Urinary bladder (tissue), 4 donors: Measurements from ENCODE around the gene ADGRB3. TPM values are rescaled to one million over a fixed set of nuclear protein-coding genes. Genes with fewer than 3 reads are reported as not detected.

Experiments
- DNase-seq: peaks from one replicate; pipeline ENCODE4 v3.0.0-alpha.2; 2015; ENCODE audit errors: extremely low spot score
- H3K27ac ChIP-seq: one replicate; pipeline ENCODE4 v1.5.1; 2013; ENCODE audit warnings: low read depth, mild to moderate bottlenecking, moderate library complexity
- H3K36me3 ChIP-seq: one replicate; pipeline ENCODE4 v1.6.1; 2013; ENCODE audit warnings: mild to moderate bottlenecking, moderate library complexity; ENCODE audit not compliant: insufficient read depth
- H3K4me1 ChIP-seq: one replicate; pipeline ENCODE4 v1.6.1; 2013; ENCODE audit warnings: mild to moderate bottlenecking, moderate library complexity; ENCODE audit not compliant: insufficient read depth
- H3K4me3 ChIP-seq: one replicate; pipeline ENCODE4 v1.5.1; 2013; ENCODE audit warnings: low read depth, low read length
- WGBS: extraction: QIAGEN DNeasy Blood & Tissue Kit; methylation state at CpG from one replicate; pipeline ENCODE4 v1.1.7; 2013; 5-methylcytosine and 5-hydroxymethylcytosine counted together
- polyA plus RNA-seq: library from polyadenylated mRNA; stranded (reverse); fragments of 200-250 nt; gene quantifications from one replicate; pipeline ENCODE4 v1.2.3, GENCODE V29; 2013
- total RNA-seq: library from RNA; depleted of rRNA; stranded (reverse); fragments of >200 nt; gene quantifications from one replicate; pipeline ENCODE4 v1.2.3, GENCODE V29; 2014
- donor health status: healthy with polysubstance abuse.
- donor health status: healthy.

The ADGRB3 gene
- total and polyA plus RNA-seq, 2 donors = 4.7 to 29.4 TPM

DNA sequence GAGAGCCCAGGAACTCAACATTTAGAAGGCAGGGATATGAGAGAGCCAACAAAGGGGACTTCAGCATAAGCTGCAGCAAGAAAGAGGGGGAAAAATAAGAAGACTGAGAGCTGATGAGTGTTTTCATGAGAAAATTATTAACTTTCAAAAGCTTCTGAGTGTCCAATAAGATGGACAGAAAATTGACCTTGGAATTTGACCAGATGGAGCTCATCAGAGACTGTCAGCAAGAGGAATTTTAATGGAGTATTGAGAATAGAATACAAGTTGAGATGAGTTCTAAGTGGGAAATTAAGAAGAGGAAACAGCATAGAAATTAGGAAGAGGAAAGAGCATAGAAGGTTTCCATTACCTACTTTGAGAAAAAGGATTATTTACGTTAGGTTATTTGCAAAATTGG lies 733.5 kb downstream of the ADGRB3 start:
- no peak overlapping the region for H3K4me3 ChIP-seq

DNA sequence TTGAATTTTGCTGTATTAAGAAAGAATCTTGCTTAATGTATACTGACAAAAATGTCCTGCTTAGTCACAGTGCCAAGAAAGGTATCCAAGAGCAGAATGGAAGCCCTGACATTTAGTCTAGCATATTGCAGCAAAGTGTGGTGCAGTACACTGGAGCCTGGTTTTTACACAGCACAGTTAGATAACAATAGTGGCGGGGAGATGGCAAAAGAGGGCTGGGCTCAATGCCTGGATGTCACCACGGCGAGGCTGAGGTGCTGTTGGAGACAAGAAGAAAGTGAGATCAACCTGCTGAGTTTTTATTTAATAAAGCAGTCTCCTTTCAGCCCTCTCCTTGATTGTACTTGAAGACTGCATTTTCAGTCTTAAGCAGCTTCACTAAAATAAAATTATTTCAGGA lies 735.7 kb downstream of the ADGRB3 start:
- H3K36me3 ChIP-seq = no peaks in the 10 kb centered on the region
- DNase-seq = no peak
- no peak overlapping the region for H3K4me3 ChIP-seq
- WGBS = 68% methylated on average over 3 of the region's 3 CpGs
- H3K4me1 ChIP-seq = no peaks in the 10 kb centered on the region
- H3K27ac ChIP-seq = no peak overlapping the region

More for the DNA sequence above, 733.5 kb downstream of the ADGRB3 start:
- no peaks in the 10 kb centered on the region for H3K36me3 ChIP-seq
- H3K4me1 ChIP-seq = no peaks in the 10 kb centered on the region
- WGBS = 91% methylated on average over 1 of the region's 1 CpG
- no peak overlapping the region for H3K27ac ChIP-seq
- no peak for DNase-seq

DNA sequence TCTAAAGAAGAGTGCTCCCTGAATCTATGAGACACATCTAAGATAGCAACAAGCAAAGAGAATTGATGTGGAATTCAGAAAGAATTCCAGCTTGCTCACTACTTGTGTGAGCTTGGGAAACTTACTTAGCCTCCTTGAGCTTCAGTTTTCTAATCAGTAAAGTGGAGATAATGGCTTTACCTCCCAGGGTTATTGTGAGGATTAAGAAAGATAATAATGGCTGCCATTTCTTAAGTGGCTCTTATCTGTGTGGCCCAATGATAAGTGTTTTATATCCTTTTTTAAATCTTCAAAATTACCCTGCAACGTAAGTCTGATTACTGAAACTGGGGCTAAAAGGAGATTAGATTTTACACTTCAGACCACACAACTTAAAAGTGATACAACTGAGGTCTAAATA lies 743.2 kb downstream of the ADGRB3 start:
- DNase-seq = no peak
- no peak overlapping the region for H3K4me3 ChIP-seq
- no peaks in the 10 kb centered on the region for H3K4me1 ChIP-seq
- 86% methylated on average over 1 of the region's 1 CpG for WGBS
- H3K27ac ChIP-seq = no peak overlapping the region
- no peaks in the 10 kb centered on the region for H3K36me3 ChIP-seq

DNA sequence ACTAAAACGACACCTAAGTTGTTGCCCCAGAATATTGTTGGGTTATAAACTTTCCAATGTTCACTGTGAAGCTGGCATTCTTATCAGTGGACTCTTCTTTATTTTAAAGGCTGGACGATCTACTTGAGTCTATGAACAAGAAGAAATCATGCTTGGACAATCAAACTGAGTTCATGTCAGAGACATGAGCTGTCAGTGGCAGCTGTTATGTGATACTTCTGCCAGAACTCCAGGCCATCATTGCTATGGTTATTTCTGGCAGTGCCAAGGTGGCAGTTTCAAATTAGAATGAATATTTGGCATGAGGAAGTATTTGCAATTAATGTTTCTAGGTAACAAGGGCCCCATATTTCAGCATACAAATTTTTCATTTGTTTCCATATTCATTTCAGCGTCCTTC lies 744.4 kb downstream of the ADGRB3 start:
- 90% methylated on average over 3 of the region's 3 CpGs for WGBS
- H3K4me1 ChIP-seq = no peaks in the 10 kb centered on the region
- H3K36me3 ChIP-seq = no peaks in the 10 kb centered on the region
- no peak overlapping the region for H3K27ac ChIP-seq
- no peak overlapping the region for H3K4me3 ChIP-seq
- no peak for DNase-seq

DNA sequence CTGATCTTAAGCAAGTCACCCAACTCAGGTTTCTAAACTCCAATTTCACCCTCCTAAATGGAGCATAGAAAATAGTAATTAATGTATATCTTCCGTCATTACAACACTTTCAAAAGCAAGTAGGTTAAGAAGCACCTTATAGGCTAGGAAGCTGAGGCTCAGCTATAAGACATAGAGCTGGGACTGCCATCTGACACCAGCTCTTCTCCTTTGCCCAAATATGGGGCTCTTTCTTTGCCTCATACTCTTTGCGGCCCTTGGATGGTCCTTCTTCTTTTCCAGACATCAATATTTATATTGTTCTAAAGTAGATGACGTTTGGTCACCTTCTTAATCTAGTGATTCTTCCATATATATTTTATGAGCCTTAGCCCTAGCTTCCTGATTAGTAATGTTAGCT lies 748.5 kb downstream of the ADGRB3 start:
- H3K4me1 ChIP-seq = no peaks in the 10 kb centered on the region
- 84% methylated on average over 3 of the region's 3 CpGs for WGBS
- no peak for DNase-seq
- no peaks in the 10 kb centered on the region for H3K36me3 ChIP-seq
- no peak overlapping the region for H3K27ac ChIP-seq
- H3K4me3 ChIP-seq = no peak overlapping the region

DNA sequence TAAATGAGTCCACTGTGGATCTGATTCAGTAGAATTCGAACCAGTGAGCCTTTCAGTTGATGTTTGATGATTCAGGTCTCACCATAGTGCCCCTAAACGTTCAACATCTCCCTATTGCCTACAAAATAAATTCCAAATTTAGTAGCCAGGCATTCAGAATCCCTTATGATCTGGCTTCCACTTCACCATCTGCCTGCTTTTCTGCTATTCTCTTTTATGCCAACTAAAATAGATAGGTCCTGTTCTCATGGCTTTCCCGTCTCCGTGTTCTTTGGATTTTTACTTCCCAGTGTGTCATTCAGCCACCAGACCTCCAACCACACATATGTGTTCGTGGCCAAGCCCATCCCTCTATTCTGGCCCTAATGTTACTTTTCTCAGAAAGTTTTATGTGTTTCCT lies 751.3 kb downstream of the ADGRB3 start:
- Histone ChIP-seq H3K4me3 (no peak overlapping the region), H3K4me1 (no peaks in the 10 kb centered on the region), H3K27ac (no peak overlapping the region), H3K36me3 (no peaks in the 10 kb centered on the region)
- no peak for DNase-seq
- WGBS = 83% methylated on average over 5 of the region's 5 CpGs

DNA sequence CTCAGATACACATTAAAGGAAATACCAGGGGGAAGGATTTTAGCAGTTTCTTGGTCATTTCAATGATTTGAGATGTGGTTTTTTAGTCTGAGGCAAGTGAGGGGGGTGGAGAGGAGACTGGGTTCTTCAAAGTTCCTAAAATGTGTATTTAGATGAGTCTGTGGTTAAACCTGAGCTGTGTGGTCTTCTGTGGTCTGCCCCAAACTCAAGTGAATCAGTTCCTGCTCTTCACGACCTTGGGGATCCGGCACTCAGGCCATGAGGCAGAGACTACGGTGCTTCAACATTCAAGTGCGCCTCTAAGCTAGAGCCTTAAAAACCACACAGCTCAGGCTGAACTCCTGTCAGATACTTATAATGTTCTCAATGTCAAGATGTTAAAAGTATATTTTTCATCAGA lies 755.0 kb downstream of the ADGRB3 start:
- no peaks in the 10 kb centered on the region for H3K36me3 ChIP-seq
- H3K4me1 ChIP-seq = no peaks in the 10 kb centered on the region
- no peak overlapping the region for H3K4me3 ChIP-seq
- no peak overlapping the region for H3K27ac ChIP-seq
- no peak for DNase-seq
- WGBS = 80% methylated on average over 4 of the region's 4 CpGs

DNA sequence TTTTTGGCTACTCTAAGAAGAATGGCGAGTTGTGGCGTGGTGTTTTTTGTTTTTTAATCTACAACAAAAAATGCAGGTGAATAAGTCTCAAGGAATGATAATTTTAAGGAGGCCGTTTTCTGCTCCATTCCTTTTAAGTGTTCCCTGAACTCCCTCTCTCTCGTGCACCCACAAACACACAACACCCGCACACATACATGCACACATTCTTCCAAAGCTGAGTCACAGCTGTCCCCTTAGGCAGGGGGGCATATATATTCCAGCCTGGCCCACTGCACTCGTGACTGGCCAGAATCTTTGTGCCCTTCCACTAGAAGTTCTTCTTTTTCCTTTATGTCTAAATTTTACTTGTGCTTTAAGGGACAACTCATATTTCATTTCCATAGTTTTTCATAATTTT lies 756.0 kb downstream of the ADGRB3 start:
- Histone ChIP-seq H3K4me1 (no peaks in the 10 kb centered on the region), H3K27ac (no peak overlapping the region), H3K4me3 (no peak overlapping the region), H3K36me3 (no peaks in the 10 kb centered on the region)
- WGBS = 88% methylated on average over 6 of the region's 6 CpGs
- DNase-seq = no peak

DNA sequence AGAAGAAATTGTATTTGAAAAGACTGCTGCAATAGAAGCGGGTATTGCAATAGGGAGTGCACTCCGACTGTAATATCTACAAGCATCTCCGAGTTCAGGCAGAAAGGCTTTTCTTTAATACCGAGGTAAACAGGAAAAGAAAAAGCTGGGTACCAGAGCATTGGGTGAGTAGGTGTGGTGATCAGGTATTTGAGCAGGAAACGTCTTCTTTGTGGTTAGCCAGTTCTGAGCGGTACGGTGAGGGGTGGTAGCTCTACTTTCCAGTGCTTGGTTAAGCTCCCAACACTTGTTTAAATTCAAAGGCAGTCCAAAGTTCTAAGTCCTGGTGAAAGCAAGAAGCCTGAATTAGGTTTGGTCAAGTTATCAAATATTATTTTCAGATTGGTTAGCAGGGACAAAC lies 757.7 kb downstream of the ADGRB3 start:
- 89% methylated on average over 7 of the region's 7 CpGs for WGBS
- DNase-seq = no peak
- Histone ChIP-seq H3K27ac (no peak overlapping the region), H3K36me3 (no peaks in the 10 kb centered on the region), H3K4me1 (no peaks in the 10 kb centered on the region), H3K4me3 (no peak overlapping the region)

DNA sequence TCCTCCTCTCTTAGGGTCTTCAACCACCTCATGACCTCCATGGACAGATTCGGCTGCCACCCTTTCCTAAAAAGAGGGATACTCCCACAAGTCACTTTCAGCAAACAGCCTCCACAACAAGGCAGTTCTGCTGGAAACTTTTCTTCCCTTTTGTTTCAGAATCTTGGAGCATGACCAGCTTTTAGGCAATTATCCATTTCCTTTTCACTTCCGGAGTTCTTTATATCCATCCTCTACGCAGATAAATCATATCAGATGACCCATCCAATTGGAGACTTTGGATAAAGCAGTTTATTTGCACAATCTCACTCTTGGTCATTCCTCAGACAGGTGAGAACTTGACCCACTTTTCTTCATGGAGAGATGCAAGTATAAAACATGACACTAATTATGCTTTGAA lies 763.2 kb downstream of the ADGRB3 start:
- Histone ChIP-seq H3K4me1 (no peaks in the 10 kb centered on the region), H3K27ac (no peak overlapping the region), H3K36me3 (no peaks in the 10 kb centered on the region), H3K4me3 (no peak overlapping the region)
- no peak for DNase-seq
- 63% methylated on average over 3 of the region's 3 CpGs for WGBS

DNA sequence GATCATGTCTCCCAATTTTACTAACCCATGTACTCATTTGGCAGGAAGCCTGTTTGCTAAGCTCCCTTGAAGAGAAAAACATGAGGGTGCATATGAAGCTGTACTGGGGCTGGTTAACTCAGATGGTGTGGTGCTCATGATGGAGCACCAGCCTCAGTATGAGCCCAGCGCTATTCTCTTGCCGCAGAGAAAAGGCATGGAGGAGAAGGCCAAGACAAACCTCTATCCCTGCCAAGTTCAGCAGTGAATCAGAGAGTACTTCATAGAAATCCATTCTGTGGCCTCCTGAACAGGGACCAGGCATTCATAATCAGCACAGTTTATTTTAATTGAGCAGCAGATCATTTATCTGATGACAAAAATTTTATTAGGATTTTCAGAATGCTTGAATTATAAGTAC lies 763.6 kb downstream of the ADGRB3 start:
- Histone ChIP-seq H3K4me3 (no peak overlapping the region), H3K27ac (no peak overlapping the region), H3K36me3 (no peaks in the 10 kb centered on the region), H3K4me1 (no peaks in the 10 kb centered on the region)
- 78% methylated on average over 2 of the region's 2 CpGs for WGBS
- DNase-seq = no peak

DNA sequence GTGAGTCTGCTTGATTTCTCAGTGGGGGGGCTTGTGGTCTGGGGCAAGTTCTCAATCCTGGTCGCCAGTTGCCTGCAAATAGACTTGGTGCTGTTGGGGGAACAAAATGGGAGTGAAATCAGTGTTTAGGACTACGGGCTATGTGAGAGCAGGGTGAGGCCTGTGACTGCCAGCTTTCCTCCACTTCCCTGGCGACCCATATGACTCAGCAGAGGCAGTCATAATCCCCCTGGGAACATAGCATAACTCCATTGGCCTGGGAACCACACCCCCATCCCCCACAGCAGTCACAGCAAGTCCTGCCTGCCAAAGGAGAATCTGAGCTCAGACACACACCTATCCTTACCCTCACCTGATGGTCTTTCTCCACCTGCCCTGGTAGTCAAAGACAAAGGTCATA lies 773.8 kb downstream of the ADGRB3 start:
- Histone ChIP-seq H3K4me3 (no peak overlapping the region), H3K27ac (no peak overlapping the region), H3K4me1 (no peaks in the 10 kb centered on the region), H3K36me3 (no peaks in the 10 kb centered on the region)
- 46% methylated on average over 3 of the region's 3 CpGs for WGBS
- DNase-seq = no peak

DNA sequence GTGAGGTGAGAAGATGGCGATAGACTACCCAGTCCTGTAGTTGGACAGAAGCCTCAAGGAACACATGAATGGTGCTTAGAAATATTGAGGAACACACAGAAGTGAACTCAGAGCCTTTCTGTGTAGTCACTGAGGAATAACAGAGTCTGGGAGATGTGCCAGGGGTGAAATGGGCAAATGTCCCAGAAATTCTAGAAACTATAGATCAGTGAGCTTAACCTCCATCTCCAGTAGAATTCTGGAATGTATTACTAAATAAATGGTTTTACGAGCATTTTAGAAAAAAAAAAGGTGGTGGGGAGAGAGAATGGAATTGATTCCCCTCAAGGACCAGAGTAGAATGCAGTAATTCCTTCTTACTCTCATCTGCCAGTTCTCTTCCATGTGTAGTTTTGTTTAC lies 781.7 kb downstream of the ADGRB3 start:
- 26% methylated on average over 2 of the region's 2 CpGs for WGBS

DNA sequence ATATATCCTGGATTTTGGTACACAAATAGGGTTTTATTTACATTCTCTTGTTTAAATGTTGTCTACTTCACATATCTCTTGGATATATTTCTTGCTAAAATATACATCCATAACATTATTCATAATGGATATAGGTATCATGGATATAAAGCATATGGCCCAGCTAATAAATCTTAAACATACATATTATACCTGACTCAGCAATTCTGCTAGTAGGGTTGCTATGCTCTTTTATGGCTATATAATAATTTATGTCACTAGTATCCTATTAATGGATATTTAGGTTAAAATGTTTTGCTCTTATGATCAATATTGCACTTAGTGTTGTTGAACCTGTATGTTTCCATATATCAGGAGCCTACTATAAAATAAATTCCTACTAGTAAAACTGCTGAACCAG lies 786.2 kb downstream of the ADGRB3 start:
- no peaks in the 10 kb centered on the region for H3K36me3 ChIP-seq
- no peaks in the 10 kb centered on the region for H3K4me1 ChIP-seq
- H3K27ac ChIP-seq = no peak overlapping the region
- H3K4me3 ChIP-seq = no peak overlapping the region
- no peak for DNase-seq

More for the DNA sequence above, 781.7 kb downstream of the ADGRB3 start:
- no peak overlapping the region for H3K4me3 ChIP-seq
- H3K27ac ChIP-seq = no peak overlapping the region
- no peak for DNase-seq
- no peaks in the 10 kb centered on the region for H3K36me3 ChIP-seq
- H3K4me1 ChIP-seq = no peaks in the 10 kb centered on the region

DNA sequence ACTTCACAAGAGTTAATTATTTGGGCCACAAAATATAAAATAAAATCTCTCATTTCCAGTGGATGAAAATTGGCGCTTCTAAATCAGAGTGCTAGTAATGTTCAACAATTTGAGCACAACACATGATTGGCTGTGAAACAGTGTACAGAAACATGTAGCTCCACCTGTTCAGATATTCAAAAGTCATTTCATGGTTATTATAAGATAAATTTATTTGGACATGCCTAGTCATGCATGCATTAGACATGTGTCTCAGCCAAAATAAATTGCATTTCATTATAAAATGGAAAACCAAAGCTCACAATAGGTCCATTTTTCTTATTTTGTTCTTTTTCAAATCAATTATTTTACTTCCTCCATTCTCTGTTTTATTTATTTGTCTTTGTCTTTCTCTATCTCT lies 786.9 kb downstream of the ADGRB3 start:
- H3K27ac ChIP-seq = no peak overlapping the region
- H3K36me3 ChIP-seq = no peaks in the 10 kb centered on the region
- DNase-seq = no peak
- WGBS = 96% methylated on average over 1 of the region's 1 CpG
- H3K4me1 ChIP-seq = no peaks in the 10 kb centered on the region
- H3K4me3 ChIP-seq = no peak overlapping the region
